Cerebellar nuclear complex (tissue), 1 donor: Measurements from ENCODE around the gene RHBG.

Experiments
- DNase-seq, 2 experiments: peaks; one replicate each; lab custom pipeline; 2025; lab: John Stamatoyannopoulos, UW

The RHBG gene

DNA sequence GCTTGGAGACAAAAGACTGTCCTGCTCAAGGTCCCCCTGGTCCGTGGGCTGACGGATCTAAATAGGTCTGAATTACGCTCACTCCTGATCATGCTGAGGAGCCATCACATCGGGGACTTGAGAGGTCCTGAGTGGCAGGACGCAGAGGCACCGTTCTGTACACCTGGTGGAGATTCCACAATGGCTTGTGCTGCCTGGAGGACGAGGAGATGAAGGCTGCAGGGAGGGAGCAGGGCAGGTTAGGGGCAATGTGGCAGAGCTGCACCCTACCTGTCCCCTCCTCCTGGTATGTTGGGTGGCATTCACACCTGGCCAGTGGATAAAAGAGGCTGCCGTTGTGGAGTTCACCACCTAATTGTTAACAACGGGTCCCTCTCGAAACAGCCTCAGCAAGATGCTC, 38.7 kb downstream of the RHBG start:
- no peak for DNase-seq

DNA sequence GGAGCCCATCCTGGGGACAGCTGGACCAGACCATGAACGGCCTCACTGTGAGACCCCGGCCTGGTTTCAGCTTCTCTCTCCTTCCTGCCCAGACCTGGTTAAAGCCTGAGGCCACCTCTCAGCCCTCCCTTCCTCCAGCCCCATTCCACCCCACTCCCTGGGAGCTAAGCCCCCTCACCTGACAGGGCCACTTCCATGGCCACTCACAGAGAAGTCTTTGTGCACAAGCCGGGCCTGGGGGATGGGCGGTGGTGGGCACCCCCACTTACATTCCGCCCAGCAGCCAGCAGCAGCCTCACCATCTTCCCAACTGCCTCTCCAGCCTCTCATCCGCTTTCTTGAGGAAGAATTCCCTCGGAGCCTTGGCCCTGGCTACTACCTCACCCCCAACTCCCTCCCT, 40.4 kb downstream of the RHBG start:
- no peak for DNase-seq

DNA sequence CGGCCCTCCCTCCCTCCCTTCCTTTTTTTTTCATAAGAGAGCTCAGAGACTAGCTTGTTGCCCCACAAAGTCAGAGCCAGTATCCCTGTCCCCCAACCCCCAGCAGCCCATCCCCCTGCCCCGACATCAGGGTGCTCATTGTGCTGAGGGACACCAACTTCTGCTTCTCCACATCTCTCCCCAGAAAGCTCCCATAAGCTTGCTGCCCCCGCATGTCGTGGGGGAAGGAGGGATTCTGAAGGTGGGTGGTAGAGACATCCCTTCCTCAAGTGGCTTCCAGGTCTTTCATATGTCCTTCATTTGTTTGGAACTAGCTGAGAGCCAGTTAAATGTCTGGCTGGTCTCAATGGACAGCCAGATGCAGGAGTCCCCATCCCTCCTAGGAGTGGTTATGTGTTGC, 41.2 kb downstream of the RHBG start:
- DNase-seq, result no peak

DNA sequence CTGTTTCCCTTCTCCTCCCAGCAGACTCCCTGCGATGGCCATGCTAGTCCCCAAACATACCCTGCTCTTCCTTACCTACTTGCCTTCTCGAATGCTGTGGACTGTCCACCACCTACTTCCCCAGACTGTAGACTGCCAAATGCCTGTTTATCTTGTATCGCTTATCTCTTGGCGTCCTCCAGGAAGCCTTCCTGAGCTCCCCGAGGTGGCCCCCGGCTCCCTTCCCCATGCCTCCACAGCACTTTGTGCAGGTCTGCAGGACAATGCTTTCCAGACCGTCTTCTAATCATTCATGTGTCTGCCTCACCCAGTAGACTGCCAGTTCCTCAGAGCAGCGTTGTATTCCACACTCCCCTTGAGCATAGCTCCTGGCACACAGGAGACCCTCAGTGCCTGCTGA, 41.7 kb downstream of the RHBG start:
- DNase-seq, result no peak

DNA sequence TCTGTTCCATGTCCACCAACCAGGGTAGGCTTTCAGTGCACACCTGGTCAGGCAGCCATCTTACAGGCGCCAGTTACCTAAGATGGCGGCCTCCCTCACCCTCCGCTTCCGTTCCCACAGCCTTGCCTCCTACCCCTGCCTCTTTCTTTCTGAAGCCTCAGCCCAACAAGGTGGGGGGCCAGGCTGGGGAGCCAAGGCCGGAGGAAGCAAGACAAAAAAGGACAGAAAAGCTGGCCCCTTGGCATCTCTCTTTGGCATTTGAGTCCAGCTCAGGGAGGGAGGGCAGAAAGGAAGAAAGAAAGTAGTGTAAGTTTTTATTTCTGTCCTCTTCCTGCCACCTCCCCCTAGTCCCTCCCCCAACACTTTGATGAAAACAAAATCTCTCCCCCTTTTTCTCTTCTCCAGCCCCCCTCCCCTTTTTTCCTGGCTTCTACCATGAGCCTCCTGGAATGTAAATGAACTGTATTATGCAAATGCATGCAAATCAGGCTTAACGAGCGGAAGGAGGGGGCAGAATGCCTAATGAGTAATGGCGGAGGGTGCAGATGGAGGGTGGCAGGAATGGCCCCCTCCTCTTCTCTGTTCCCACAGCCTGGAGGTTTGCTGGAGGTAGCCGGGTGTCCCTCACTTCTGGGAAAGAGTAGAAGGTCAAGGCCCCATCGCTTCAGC, 43.8 kb downstream of the RHBG start:
- DNase-seq, result no peak

DNA sequence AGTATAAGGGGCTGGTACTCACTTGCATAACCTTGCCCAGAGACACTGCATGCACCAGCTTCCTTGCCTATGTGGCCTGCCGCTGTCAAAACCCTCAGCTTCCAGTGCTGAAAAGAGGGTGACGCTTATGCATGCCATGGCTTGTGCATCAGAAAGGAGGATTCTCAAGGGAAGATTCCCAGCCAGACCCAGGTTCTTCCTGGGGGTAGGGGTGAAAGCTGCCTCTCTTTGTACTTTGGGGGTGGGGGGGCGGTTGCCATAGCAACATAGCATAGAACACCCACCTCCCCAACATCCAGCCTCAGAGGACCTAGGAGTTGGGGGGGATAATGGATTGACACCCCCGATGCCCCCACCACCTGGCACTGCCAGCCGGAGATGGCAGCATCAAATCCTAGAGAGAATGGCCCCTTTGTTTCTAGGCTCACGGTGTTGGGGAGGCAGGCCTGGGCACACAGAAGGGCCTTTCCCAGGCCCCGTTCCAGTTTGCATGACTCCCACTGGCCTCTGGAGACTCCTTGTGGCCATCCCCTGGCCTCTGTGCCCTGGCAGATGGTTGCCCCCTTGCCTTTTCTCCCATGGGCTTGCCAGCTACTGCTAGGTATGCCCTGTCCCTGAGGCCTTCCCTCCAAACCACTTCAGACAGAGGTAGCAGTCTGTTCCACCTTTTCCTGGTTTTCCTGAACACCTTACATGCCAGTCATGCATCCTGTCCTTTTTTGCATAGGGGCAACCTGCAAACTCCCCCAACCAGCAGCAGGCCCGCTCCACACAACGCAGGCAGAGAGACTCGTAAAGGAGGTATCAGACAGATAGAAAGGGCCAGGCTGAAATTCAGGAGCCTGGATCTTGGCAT, 44.6 kb downstream of the RHBG start:
- DNase-seq, result no peak

DNA sequence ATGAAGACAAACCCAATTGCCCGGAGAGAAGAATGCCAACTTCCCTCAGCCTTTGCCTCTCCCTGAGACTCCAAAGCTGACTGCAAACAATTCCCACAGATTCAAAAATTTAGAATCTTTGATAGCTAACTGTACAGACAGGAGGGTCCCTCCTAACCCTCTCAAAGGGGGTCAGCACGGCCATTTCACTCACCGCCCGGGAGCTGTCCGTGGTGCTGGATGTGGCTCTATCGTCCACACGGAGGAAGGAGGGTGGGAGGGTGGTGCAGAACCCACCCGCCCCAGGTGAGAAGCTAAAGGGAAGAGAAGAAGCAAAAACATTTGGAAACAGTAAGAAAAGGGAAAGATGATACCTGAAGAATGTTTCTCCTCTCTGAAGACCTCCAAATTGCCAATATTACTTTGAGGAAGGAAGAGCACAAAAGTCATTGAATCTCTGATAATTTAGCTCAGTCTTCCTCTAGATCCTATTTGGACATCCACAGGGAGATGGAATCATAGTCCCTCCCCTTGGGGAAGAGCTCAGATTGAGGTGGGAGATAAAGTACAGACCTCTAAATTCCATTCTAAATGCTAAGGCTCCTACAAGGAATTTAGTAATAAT, 45.6 kb downstream of the RHBG start:
- DNase-seq, result no peak

DNA sequence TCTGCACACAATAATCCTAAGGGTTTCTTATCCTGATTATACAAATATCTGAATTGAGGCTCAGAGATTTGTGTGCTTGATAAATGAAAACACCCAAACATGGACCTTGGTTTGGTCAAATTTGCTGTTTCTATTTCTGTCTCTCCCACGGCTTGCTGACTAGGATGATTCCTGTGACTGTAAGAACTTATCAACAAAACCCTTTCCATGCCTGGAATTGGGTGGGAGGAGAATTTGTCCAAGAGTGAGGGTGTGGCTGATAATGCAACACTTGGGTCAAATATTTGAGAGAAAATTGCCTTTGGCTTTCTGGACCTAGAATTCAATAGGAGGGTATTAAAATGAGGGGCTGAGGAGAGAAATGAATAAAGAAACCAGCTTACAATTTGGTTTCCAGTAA, 48.0 kb downstream of the RHBG start:
- DNase-seq, result no peak

DNA sequence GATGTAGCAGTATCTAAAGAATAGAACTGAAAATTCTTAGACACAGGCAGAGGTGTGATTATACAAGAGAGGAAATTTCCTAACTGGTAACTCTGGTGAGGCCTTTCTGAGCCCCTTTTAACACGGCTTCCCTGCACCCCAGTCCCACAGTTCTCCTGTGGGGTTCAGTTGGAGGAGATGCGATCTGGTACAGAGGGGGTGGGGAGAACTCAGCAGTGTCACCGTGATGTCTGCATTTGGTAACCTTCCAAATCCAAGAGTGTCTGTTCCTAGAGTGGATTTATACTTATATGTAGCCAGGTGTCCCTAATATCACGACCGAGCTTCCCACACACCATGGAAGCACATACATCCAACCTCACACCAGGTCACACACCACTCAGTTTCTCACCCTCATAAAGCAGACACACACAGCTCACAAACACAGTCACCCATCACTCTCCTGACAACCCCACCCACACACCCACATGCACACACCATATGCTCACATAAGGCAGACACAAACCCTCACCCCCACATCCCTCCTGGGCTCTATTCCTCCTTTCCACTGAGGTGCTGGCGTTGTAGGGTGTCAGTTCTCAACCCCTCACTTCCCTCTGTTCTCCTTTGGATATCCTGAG, 48.5 kb downstream of the RHBG start:
- no peak for DNase-seq

DNA sequence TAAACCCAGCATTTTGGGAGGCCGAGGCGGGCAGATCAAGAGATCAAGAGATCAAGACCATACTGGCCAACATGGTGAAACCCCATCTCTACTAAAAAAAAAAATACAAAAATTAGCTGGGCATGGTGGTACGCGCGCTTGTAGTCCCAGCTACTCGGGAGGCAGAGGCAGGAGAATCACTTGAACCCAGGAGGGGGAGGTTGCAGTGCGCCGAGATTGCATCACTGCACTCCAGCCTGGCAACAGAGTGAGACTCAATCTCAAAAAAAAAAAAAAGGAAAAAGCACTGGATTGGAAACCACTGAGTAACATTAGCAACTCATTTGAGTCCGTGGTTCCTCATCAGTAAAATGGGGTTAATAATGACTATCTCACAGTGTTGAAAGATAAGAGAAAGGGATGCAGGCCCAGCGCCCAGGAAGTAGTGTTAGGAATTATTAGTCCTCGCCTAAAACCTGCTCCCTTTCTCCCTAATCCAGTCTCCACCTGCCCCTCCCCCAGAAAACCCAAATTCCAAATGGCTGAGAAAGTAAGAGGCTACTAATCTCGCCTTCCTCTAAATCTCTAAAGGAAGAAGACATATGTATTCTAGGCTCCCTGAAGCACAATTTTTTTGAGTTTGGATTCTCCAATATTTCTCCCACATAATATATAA, 49.5 kb downstream of the RHBG start:
- DNase-seq, result no peak

DNA sequence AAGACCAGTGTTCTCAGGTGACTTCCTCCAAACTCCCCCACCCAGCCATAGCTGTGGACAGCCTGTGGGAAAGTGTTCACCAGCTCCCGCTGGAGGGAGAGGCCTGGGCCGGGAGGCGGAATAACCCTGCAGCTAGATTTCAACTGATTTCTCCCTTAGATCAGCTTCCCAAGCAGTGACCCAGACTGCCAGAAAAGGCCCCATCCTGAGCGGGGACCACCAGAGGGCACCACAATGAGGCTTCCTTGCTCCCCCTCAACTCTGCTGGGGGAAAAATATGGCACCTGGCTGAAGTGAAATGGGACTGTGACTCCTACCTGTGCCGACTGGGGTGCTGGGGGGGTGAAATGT, 50.8 kb downstream of the RHBG start:
- DNase-seq, result no peak

DNA sequence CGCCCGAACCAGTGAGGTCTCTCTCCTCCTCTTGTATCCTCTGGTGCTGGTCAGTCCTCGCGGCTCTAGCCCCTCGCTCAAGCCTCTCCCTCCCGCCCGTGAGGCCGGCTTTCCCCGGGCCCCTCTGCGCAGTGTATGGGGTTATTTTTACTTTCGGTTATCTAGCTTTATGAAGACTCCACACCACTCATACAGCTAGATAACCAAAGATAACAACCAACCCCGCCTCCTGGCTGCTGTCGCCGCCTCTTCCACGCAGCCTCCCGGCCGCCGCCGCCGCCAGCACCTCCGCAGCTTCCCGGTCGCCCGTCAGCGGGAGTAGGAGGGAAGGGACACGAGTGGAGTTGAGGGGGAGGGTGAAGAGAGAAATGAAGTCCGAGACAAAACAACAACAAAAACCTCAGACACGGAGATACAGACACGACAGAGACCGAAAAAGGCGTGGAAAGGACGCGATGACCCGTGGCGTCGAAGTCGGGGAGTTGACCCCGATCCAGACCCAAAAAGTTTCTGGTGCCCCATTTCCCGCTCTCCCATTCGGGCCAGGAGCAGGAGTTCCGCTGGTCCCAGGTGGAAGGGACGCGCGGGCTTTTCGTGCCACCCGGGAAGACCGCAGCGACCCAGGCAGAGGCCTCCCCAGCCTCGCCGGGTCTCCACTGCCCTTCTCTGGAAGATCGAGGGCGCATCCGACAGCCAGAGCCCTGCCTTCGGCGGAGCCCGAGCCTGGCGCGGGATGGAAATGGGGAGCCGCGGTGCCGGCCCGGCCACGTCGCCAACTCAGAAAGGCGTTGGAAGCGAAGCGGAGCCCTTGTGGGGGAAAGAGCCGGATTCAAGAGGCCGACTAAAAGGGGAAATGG, 51.4 kb downstream of the RHBG start:
- no peak for DNase-seq

DNA sequence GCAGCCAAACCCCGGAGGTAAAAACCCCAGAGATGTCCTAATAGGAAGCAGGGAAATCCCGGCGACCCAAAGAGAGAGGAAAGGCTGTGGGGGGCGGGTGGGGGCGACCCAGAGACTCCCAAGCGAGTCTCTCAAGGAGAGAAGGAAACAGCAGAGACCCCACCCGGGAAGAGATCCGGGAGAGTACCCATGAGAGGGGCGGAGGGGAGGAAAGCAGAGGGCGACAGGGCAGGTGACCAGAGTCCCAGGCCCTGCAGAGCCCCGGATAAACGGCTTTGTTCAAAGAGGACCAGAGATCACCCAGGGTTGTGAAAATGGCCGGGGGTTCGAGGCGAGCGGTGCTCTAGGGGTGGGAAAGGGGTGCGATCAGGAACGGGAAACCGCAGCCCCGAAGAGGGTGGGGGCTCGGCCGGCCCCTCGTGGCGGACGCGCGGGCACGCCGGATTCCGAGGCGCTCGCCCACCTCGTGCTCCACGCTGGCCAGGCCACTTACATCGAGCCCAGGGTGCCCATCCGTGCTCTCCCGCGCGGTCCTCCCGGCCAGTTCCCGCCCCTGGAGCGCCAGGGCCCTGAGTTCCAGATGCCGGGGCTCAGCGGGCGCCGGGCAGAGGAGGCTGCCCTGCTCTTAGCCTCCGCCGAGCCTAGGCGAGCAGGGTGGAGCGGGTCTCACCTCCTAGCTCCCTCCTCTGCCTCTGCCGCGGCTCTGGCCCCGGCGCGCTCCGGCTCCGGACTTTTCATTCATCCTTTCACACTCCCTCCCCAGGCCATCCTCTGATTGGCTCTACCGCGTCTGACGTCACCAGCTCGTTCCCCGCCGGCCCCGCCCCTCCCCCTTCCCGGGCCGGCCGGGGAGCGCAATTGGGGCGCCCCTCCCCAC, 52.3 kb downstream of the RHBG start:
- DNase-seq, result peak in 1 of 2 experiments; percentile 72

DNA sequence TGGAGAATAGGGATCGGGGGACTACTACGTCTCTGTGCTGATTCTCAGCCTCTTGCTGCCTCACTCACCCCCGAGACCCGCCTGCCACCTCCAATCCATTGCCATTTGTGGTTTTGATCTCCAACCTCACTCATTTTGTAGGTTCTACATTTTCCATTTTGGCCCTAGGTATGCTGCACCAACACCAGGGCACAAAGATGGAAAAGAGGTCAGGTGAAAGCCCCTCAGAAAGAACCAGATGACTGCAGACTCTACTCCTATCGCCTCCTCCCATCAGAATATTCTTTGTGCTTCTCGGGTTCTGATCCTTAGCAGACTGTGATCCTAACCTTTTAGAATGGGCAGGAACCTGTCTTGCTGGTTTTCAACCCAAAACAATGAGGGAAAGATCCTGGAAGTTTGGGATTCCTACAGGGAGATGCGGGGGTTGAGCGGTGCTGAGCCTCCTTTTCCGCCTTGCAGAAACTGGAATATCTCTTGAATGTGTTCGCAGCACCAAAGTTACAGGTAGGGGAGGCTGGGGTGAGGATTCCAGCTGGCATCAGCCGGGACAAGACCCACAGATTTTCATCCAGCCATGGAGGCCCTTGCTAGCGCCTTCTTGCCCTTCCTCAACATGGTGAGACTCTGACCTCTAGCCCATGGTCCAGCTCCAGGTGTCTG, 53.1 kb downstream of the RHBG start:
- no peak for DNase-seq

DNA sequence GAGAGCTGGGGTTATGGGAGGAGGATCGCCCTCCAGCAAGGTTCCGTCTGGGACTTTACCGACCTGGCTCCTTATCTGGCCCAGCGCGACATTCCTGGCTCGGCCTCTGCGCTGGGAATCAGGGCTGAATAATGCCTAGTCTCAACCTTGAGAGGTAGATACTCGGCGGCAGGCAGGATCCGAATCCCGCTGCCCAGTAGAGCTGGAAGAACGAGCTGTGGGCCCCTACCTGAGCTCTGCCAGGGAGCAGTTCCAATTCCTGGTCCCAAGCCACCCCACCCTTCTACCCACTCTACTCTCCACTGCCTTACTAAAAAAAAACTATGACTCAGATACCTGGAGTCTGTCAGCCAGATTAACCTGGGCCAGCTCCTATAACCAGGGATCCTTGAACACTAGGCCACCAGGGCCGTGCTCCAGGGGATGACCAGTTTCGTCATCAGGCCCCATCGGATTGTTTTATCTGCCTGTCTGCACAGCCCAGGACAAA, 53.6 kb downstream of the RHBG start:
- DNase-seq, result no peak

DNA sequence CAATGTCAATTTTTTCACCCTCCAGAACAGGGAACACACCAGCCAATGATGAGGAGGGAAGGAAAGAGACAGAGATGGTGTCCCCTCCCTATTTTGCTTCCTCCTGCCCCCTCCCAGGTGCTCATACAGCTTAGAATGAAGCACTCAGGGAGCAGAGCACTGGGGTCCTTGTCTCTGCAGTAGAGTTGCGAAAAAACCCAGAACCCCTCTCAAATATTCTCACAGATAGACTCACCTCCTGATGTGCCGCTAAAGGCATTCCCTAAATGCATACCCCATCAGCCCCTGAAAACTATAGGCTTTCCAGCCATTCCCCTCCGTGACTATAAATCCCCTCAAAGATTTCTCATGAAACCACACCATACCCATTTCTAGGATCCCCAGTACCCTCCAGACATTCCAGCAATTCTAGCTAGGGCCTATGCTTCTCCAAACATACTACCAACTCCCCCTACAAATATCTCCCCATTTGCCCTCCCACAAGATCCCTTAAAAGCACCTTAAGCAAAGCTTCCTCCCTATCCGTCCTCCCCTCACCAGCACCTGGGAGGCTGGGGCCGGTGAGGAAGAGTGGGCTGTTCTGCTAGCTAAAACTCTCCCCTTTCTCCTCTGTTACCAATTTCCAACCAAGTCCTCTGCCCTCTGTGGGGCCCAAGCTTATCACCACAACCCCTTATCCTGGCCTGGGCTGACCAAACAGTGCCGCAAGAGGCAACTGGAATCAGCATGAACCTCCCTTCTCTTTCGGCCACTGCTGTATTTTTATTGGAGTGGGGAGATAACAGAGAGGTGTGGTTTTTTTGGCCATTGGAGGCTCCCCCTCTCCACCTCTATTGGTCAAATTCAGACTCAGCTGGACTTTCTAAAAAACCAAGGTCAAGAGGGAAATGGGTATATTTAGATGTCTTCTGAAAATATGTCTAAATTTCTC, 54.7 kb downstream of the RHBG start:
- DNase-seq, result no peak

DNA sequence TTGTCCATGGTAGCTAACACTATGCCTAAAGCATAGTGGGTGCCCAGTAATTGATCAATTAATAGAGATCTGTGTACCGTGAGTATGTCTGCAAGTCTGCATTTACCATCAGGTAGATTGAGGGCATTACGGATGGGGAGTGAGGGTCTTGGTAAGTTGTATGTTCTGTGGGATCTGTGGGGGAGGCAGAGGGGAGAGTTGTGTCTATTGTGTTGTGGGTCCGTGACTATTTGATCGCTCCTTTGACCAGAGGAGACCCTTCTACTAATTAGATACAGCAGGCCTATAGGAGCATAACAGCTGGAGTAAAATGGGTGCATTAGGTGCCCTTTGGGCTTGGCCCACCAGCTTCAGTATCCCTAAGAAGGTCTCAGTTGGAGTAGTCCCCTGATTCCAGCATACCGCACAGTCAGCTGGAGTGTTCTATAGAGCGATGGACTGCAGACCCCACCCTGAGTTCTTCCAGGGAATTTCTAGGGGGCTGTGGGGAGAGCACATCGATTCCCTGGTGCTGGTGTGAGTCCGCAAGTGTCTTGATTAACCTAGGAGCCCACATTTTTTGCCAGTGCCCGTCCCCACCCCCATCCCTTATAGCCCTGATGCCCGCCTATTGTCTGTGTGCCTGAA, 55.9 kb downstream of the RHBG start:
- DNase-seq, result no peak

DNA sequence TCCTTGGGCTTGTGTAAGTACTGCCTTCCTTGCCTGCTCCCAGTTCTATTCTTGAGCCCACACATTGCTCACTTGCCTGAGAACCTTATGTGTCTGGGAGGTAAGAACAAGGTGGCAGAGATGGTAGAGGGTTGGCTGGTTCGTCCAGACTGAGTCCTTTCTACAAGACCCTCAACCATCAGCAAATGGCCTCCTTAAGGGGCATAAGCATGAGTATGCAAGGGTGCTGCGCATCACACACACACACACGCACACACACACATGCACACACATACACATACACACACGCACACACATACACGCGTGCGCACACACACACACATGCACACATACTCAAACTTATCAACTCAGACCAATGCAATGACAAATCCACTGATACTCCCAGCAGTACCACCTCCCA, 56.9 kb downstream of the RHBG start:
- DNase-seq, result no peak
